CD14-positive monocyte (primary cell): ENCODE data around the gene TEX36. TPM values are rescaled to one million over a fixed set of nuclear protein-coding genes. Genes with fewer than 3 reads are reported as not detected.

Experiments used
- DNase-seq, 3 donors: peaks; one replicate each; pipeline ENCODE4 v3.0.0-alpha.2; 2011 to 2022
- H2AFZ ChIP-seq: 2 replicates; pipeline ENCODE4 v1.6.0; 2012; ENCODE audit warnings: mild to moderate bottlenecking, low read depth, low read length, inconsistent platforms; ENCODE audit not compliant: insufficient read depth, poor library complexity, severe bottlenecking
- H3K27ac ChIP-seq, 2 donors: 1 replicate in 1 of 2; 2 replicates in 1 of 2; pipeline ENCODE4 v1.5.1; 2012 to 2013; ENCODE audit warnings: low read length in 2 of 2, control low read depth in 1 of 2, inconsistent platforms in 1 of 2, low read depth in 1 of 2, mild to moderate bottlenecking in 1 of 2
- H3K27me3 ChIP-seq, 2 donors: one replicate each; pipeline versions ENCODE4 v1.6.0 to v1.6.1; 2011 to 2013; ENCODE audit warnings: low read length in 2 of 2; ENCODE audit not compliant: control insufficient read depth in 2 of 2, insufficient read depth in 2 of 2
- H3K36me3 ChIP-seq, 2 donors: replicated peaks in 1 of 2; 1 replicate in 1 of 2; 2 replicates in 1 of 2; pipeline versions ENCODE4 v1.5.1 to v1.6.1; 2012 to 2013; ENCODE audit warnings: low read length in 2 of 2, control low read depth in 1 of 2, inconsistent platforms in 1 of 2, mild to moderate bottlenecking in 1 of 2; ENCODE audit not compliant: insufficient read depth in 2 of 2, control insufficient read depth in 1 of 2
- H3K4me1 ChIP-seq, 2 donors: 1 replicate in 1 of 2; 2 replicates in 1 of 2; pipeline versions ENCODE4 v1.5.1 to v1.6.1; 2012 to 2013; ENCODE audit warnings: low read length in 2 of 2, control low read depth in 1 of 2, inconsistent platforms in 1 of 2, mild to moderate bottlenecking in 1 of 2, moderate library complexity in 1 of 2; ENCODE audit not compliant: insufficient read depth in 2 of 2, control insufficient read depth in 1 of 2
- H3K4me2 ChIP-seq: replicated peaks from 2 replicates; pipeline ENCODE3; 2012; ENCODE audit warnings: low read length, moderate library complexity, mild to moderate bottlenecking; ENCODE audit not compliant: poor library complexity, severe bottlenecking; ENCODE audit errors: extremely low read depth
- H3K4me3 ChIP-seq, 3 experiments: fragments of 200-600 bp in 1 of 3; sonication (generic) in 1 of 3; replicated peaks in 1 of 3; 1 replicate in 2 of 3; 2 replicates in 1 of 3; pipeline ENCODE4 v1.5.1; 2011 to 2013; ENCODE audit warnings: low read length in 3 of 3, mild to moderate bottlenecking in 3 of 3, control low read depth in 2 of 3, low read depth in 2 of 3, inconsistent platforms in 1 of 3, moderate library complexity in 1 of 3
- H3K79me2 ChIP-seq: 2 replicates; pipeline ENCODE4 v1.6.0; 2012; ENCODE audit warnings: mild to moderate bottlenecking, control low read depth, inconsistent platforms, low read length, moderate library complexity; ENCODE audit not compliant: insufficient read depth
- H3K9ac ChIP-seq: 2 replicates; pipeline ENCODE4 v1.6.0; 2017; ENCODE audit warnings: low read length, mild to moderate bottlenecking; ENCODE audit not compliant: insufficient read depth, poor library complexity, severe bottlenecking
- H3K9me3 ChIP-seq, 2 donors: replicated peaks in 1 of 2; 1 replicate in 1 of 2; 2 replicates in 1 of 2; pipeline versions ENCODE4 v1.5.1 to v1.6.1; 2012 to 2013; ENCODE audit warnings: low read length in 2 of 2, control low read depth in 1 of 2; ENCODE audit not compliant: control insufficient read depth in 1 of 2, insufficient read depth in 1 of 2
- H4K20me1 ChIP-seq: 2 replicates; pipeline ENCODE4 v1.6.0; 2012; ENCODE audit warnings: mild to moderate bottlenecking, low read length, control low read depth, moderate library complexity; ENCODE audit not compliant: insufficient read depth
- H3K27ac Mint-ChIP-seq, 7 donors: one replicate each; pipeline ENCODE4 v1.8.0; 2020; ENCODE audit warnings: mild to moderate bottlenecking in 7 of 7, mixed read lengths in 7 of 7, moderate library complexity in 6 of 7, inconsistent platforms in 2 of 7
- H3K27me3 Mint-ChIP-seq, 3 donors: one replicate each; pipeline ENCODE4 v1.8.0; 2021 to 2022; ENCODE audit warnings: low read depth in 3 of 3, mild to moderate bottlenecking in 3 of 3, mixed read lengths in 3 of 3, moderate library complexity in 3 of 3, inconsistent platforms in 1 of 3
- H3K36me3 Mint-ChIP-seq, 2 donors: one replicate each; pipeline ENCODE4 v1.8.0; 2020; ENCODE audit warnings: mixed read lengths in 2 of 2, inconsistent platforms in 1 of 2, mild to moderate bottlenecking in 1 of 2
- H3K4me1 Mint-ChIP-seq: one replicate; pipeline ENCODE4 v1.8.0; 2020; ENCODE audit warnings: mild to moderate bottlenecking, mixed read lengths
- H3K4me3 Mint-ChIP-seq, 2 donors: one replicate each; pipeline ENCODE4 v1.8.0; 2020; ENCODE audit warnings: mild to moderate bottlenecking in 2 of 2, mixed read lengths in 2 of 2, moderate library complexity in 1 of 2
- H3K9me3 Mint-ChIP-seq, 7 donors: one replicate each; pipeline ENCODE4 v1.8.0; 2020 to 2022; ENCODE audit warnings: mixed read lengths in 7 of 7, mild to moderate bottlenecking in 6 of 7, moderate library complexity in 6 of 7, inconsistent platforms in 2 of 7
- WGBS: methylation state at CpG from one replicate; pipeline ENCODE4 v1.1.5; 2013; ENCODE audit warnings: missing lambda C conversion rate; ENCODE audit not compliant: insufficient coverage; 5-methylcytosine and 5-hydroxymethylcytosine counted together
- intact Hi-C, 2 donors: fragments of 100-400 bp; cut with micrococcal nuclease; formaldehyde crosslinking; loops; one replicate each; pipeline versions ENCODE4 v1.15.0 to v1.15.1; 2023
- polyA plus RNA-seq, 3 donors: library from polyadenylated mRNA; depleted of rRNA in 1 of 3; unstranded in 2 of 3; stranded (reverse) in 1 of 3; fragments of 300-500 nt in 2 of 3; fragments of >200 nt in 1 of 3; fragmentation: Illumina TruSeq in 2 of 3; gene quantifications; 1 replicate in 2 of 3; 2 replicates in 1 of 3; pipeline ENCODE4 v1.2.3, GENCODE V29; 2012 to 2021
- TF ChIP-seq, protein P1 (sequence below): fragments of 200-600 bp; IDR thresholded peaks from one replicate; pipeline ENCODE4 v1.8.0; 2022; ENCODE audit warnings: antibody characterized with exemption, mild to moderate bottlenecking

The TEX36 gene
- polyA plus RNA-seq, 3 donors, result not detected

DNA sequence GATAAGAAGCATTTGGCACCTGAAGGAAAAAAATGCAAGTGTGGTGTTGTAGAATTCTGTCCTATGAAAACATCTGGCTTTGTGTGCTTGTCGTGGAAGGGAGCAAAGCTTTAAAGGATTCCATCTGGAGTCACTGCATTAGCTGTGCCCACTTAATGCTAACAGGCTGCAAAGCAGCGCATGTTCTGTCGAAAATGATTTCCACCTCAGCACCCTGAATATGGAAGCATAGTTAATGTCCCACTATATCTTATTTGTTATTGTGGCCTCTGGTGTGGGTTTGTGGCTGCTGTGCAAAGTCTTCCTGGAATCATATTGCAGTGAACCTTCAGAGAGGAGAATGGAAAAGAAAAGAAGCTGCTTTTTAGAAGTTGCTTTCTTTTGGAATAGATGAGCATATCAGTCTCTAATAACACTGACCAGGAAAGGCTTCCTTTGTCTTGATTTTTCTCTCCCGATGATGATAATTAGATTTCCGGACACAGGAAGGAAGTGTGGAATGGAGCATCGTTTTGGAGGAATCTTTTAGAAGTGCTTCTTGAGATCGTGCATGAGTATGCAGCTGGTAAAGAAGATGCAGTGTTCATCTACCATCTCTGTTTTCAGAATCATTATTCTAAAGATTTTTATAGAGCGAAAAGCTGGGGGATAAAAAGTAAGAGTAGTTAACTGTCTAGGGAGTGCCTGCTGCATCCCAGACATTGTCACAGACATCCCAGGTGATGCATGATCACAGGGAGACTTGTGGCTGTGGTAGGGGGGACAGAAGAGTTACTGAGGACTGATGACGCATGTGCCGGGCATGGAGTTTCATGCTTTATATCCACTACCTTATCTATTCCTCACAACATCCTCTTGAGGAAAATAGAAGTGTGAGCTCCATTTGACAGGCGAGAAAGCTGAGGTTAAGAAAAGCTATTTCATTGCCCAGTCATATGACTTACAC, 54.6 kb downstream of the TEX36 start:
- H3K27ac ChIP-seq, result no peak overlapping the region
- intact Hi-C loops, result no loop called here
- peaks cover 1 to 5% (median 4%) of the 10 kb centered on the region in 3 donors for H3K27me3 Mint-ChIP-seq

DNA sequence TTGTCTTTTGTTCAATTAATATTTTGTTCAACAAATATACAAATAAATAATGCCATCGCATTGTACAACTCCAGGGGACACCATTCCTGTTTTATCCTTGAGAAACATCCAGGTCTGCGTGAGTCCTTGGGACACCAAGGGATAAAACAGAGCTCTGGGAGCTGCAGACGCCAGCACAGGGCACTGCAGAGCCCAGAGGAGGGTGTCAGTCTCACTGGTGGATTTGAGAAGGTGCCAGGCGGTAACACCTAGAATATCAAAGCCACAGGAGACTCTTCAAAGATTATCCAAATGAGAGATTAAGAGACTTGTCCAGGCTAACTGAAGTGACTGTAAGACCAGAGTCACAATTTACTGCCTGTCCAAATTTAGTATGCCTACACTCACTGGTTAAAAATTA, 55.3 kb downstream of the TEX36 start:
- Histone ChIP-seq H4K20me1 (no peaks in the 10 kb centered on the region), H2AFZ (no peak overlapping the region), H3K27me3 (no peaks in the 10 kb centered on the region), H3K79me2 (no peaks in the 10 kb centered on the region), H3K4me2 (no peak overlapping the region), H3K36me3 (no peaks in the 10 kb centered on the region), H3K4me3 (no peak overlapping the region), H3K9me3 (no peaks in the 10 kb centered on the region), H3K27ac (no peak overlapping the region), H3K9ac (no peak overlapping the region), H3K4me1 (no peaks in the 10 kb centered on the region)
- Mint-ChIP-seq H3K36me3 (no peaks in the 10 kb centered on the region), H3K4me3 (no peak overlapping the region), H3K9me3 (no peaks in the 10 kb centered on the region), H3K27ac (no peak overlapping the region), H3K4me1 (no peaks in the 10 kb centered on the region), H3K27me3 (peaks cover 1 to 5% (median 4%) of the 10 kb centered on the region in 3 donors)
- intact Hi-C loops, result no loop called here
- no peak for DNase-seq
- TF ChIP-seq, protein P1, sequence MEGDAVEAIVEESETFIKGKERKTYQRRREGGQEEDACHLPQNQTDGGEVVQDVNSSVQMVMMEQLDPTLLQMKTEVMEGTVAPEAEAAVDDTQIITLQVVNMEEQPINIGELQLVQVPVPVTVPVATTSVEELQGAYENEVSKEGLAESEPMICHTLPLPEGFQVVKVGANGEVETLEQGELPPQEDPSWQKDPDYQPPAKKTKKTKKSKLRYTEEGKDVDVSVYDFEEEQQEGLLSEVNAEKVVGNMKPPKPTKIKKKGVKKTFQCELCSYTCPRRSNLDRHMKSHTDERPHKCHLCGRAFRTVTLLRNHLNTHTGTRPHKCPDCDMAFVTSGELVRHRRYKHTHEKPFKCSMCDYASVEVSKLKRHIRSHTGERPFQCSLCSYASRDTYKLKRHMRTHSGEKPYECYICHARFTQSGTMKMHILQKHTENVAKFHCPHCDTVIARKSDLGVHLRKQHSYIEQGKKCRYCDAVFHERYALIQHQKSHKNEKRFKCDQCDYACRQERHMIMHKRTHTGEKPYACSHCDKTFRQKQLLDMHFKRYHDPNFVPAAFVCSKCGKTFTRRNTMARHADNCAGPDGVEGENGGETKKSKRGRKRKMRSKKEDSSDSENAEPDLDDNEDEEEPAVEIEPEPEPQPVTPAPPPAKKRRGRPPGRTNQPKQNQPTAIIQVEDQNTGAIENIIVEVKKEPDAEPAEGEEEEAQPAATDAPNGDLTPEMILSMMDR, result no peak
- 83% methylated on average over 2 of the region's 4 CpGs for WGBS

More for the DNA sequence above, 54.6 kb downstream of the TEX36 start:
- Histone ChIP-seq H3K79me2 (no peaks in the 10 kb centered on the region), H3K4me1 (no peaks in the 10 kb centered on the region), H2AFZ (no peak overlapping the region), H3K9ac (no peak overlapping the region), H3K36me3 (no peaks in the 10 kb centered on the region), H3K9me3 (no peaks in the 10 kb centered on the region), H4K20me1 (no peaks in the 10 kb centered on the region), H3K27me3 (no peaks in the 10 kb centered on the region), H3K4me3 (no peak overlapping the region), H3K4me2 (no peak overlapping the region)
- Mint-ChIP-seq H3K36me3 (no peaks in the 10 kb centered on the region), H3K4me1 (no peaks in the 10 kb centered on the region), H3K27ac (no peak overlapping the region), H3K4me3 (no peak overlapping the region), H3K9me3 (no peaks in the 10 kb centered on the region)
- DNase-seq, result no peak
- TF ChIP-seq, protein P1, result no peak
- WGBS, result 100% methylated on average over 2 of the region's 11 CpGs
